Renal cortex interstitium (tissue), 11 donors: ENCODE measurements around the gene CBFA2T3. TPM values are rescaled to one million over a fixed set of nuclear protein-coding genes. Genes with fewer than 3 reads are reported as not detected.

Experiments
- DNase-seq, 11 donors: peaks; one replicate each; pipeline ENCODE4 v3.0.0-alpha.2; 2013; ENCODE audit warnings: low read depth in 9 of 11, low spot score in 4 of 11; ENCODE audit errors: extremely low read depth in 1 of 11
- polyA plus RNA-seq, 3 donors: library from polyadenylated mRNA; unstranded; fragments of 120-200 nt; gene quantifications; one replicate each; pipeline ENCODE4 v1.2.1, GENCODE V29; 2013; ENCODE audit not compliant: insufficient read length in 3 of 3

Gene CBFA2T3
- polyA plus RNA-seq, 3 donors, result 2.6 to 5.5 (median 2.7) TPM

DNA sequence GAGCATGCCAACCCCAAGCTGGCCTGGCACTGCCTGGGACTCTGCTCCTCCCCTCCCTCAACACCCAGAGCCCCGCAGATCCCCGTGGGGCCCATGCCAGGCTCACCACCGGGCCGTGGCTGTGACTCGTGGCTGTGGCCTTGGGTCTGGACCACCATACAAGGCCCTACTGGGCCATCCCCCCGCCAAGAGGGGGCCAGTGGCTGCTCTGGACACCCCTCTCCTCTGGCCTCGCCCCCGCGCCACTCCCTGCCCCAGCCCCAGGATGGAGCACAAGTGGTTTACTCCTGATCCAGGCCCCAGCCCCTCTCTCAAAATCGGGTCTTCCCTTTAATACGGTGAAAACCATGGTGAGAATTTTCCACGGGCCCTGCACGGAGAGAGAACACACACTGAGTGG lies 113.6 kb downstream of the CBFA2T3 start:
- no peak for DNase-seq

DNA sequence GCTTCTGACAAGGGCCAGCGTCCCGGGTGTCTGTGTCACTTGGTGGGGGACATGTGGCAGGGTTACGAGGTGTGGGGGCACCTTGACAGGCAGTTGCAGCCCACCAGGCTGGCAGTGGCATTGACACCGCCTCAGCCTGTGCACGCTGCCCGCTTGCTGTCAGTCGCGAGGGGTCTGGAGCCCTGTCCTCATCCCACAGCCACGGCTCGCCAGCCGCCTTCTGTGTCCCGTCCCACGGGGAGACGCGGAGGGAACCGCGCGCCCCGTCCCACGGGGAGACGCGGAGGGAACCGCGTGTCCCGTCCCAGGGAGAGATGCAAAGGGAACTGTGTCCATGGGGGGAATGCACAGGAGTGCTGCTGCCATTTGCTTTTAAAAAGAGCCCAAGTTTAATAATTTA lies 114.0 kb downstream of the CBFA2T3 start:
- no peak for DNase-seq

DNA sequence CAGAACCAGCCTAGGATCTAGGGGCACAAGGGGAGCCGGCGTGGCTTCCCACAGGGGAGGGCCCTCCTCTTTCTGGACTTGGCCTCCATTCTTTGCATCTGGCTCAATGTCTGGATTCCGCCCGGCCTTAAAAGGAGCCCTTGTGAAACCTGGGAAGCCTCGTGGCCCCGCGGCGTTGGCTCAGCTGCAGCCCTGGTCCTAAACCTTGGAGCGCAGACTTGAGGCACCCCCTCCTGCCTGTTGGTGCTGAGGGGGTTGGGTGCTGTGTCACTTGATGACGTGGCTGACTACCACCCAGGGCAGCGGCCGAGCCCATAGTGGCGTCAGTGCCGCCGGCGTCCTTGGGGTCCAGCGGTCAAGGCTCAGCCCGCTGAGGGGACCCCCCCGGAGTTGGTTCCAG lies 115.6 kb downstream of the CBFA2T3 start:
- no peak for DNase-seq

DNA sequence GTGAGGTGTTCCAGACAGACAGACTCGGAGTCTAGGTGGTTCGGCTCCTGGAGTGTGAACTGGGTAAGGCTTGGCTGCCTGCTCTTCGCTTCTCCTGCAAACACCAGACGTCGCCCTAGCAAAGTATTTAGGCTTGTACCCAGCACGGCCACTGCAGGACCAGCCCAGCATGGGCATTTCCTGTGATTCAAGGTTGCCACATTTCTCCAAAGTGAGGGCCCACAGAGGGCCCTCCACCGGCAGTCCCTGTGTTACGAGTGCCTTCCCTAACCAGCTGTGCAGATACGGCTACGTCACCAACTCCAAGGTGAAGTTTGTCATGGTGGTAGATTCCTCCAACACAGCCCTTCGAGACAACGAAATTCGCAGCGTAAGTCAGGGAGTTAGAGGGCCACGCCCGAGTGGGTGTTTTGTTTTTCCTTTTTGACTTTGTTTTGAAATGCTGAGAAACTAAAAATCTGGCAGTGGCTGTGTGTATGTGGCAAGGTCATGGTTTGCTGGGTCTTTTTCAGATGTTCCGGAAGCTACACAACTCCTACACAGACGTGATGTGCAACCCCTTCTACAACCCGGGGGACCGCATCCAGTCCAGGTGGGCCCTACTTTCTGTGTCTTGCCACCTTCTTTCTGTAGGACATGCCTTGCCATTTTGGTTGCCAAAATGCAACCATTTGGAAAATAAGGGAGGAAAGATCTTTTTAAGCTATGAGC lies 117.5 kb downstream of the CBFA2T3 start:
- DNase-seq, result no peak

DNA sequence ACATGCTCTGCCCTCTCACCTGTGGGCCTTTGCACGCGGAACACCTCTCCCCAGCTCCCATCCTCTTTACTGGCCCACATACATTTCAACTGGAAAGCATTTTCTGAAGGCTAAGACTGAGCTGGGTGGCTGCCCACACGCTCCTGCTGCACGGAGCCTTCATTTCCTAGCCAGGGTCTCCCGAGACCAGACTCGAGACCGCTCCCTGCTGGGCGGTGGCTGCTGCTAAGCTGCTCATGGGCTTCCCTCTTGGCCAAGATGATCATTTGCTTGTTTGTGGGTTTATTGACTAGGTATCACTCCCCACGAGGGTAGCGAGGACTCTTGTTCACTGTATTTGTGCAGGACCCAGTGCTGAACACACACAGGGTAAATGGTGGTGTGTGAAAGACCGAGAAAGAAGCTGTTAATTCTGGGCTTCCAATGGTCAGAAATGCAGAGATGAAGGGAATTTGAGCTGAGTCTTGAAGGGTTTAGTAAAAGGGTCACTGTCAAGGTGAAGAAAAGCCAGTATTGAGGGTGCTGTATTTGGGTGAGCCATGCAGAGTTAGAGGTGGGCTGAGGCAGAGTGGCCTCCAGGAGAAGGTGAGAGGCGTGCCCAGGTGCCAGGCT lies 119.2 kb downstream of the CBFA2T3 start:
- peak in 6 of 11 donors; percentile 33 to 66 (median 47) for DNase-seq

DNA sequence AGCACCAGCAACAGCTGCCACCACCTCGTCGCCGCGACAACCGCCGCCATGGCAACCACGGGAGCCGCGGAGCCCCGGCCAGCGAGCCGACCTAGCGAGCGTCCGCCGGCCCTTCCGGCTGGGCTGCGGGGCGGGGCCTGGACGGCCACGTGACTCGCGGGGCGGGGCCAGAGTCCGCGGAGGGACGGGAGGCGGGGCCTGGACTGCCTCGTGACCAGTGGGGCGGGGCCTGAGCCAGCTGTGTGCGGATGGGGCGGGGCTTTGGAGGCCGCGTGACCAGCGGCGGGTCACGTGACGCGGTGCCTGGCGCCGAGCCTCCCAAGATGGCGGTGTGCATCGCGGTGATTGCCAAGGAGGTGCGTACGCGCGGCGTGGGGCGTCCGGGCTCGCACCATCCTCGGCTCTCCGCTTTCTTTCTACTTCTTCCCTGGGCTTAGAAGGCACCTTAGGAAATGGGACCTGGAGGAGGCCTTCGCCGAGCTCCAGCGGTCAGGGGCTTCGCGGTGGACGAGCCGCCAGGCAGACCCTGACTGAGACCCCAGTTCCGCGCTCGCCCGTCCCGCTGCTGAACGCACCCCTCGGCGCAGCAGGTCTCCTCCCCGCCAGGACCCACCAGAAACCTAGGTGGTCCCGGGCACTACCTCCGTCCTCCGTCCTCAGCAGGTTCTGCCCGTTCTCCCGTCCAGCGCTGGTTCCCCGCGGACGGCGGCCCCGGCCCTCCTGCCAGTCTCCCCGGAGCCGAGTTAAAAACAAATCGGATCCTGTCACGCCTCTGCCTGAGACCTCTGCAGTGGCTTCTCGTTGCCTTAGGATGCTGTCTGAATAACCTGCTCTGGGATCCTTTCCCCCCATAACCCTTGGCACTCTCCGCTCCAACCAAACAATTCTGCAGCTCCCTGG lies 119.9 kb downstream of the CBFA2T3 start, which contains the start of the genes GALNS and TRAPPC2L:
TSS of gene GALNS (minus strand) at position 120 of the 900 bp plus-strand sequence. CDS start at position 50, 70 bp downstream.
TSS of gene TRAPPC2L (plus strand) at position 300 of the 900 bp plus-strand sequence. CDS start at position 324, 24 bp downstream.
- DNase-seq, result peak; percentile 83 to 97 (median 94)

DNA sequence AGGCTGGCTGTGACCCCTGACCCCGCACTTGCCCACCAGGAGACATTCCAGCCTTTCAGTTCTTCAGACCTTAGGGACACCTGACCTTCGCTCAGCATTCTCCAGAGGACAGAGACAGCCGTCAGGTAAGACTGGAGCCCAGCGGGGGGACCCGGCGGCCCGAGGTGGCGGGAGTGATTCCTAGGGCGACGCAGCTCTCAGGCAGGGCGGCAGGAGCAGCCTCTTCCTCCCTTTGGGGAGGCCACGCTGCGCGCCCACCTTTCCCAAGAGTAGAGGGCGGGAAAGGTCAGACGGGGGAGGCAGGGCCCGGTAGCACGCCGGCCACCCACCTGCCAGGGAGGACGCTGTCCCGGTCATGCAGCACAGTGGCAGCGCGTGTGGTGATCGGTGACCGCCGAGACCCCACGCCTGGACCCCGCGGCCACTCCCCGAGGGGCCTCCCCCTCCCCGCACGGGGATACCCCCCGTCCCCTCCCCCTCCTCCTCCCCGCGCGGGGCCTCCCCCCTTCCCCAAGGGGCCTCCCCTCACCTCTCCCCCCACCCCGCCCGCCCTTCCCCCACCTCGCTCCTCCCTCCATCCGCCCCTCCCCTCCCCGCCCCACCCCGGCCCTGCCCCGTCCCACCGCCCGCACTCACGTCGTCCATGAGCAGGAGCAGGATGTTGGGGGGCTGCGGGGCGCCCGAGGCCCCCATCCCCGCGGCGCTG lies 120.7 kb downstream of the CBFA2T3 start:
- DNase-seq, result no peak

DNA sequence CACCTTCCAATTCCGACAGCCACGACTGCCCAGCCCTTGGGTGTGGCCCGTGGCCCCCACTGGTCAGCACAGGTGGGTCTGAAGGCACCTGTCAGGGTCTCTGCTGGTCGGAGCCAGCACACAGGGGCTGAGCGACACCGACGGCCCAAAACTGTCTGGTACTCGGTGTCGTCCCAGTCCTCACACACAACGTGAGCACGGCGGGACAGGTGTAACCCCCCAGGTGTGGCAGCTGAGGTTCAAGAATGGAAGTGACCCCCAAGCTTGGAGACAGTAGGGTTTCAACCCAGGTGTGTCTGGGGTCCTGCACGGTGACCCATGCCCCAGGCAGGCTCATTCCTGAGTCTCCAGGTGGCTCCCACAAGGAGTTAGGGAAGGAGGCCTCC lies 121.3 kb downstream of the CBFA2T3 start:
- no peak for DNase-seq

DNA sequence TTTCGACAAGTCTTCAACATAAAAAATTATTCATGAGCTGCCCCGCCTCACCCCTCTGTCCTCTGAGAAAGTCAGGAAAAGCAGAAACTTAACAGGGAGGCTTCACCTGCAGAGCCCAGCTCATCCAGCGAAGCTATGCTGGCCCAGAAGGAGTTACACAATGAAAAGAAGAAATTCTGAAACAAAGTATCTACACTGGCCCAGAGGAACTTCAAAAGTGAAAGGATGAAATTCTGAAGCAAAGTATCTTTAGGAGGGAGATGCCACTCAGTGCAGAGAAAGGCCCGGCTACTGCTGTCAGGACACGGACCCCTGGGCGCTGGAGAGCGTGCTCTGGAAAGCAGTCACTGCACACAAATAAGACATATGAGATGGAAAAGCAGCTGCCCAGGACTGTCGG lies 121.8 kb downstream of the CBFA2T3 start:
- DNase-seq, result no peak

DNA sequence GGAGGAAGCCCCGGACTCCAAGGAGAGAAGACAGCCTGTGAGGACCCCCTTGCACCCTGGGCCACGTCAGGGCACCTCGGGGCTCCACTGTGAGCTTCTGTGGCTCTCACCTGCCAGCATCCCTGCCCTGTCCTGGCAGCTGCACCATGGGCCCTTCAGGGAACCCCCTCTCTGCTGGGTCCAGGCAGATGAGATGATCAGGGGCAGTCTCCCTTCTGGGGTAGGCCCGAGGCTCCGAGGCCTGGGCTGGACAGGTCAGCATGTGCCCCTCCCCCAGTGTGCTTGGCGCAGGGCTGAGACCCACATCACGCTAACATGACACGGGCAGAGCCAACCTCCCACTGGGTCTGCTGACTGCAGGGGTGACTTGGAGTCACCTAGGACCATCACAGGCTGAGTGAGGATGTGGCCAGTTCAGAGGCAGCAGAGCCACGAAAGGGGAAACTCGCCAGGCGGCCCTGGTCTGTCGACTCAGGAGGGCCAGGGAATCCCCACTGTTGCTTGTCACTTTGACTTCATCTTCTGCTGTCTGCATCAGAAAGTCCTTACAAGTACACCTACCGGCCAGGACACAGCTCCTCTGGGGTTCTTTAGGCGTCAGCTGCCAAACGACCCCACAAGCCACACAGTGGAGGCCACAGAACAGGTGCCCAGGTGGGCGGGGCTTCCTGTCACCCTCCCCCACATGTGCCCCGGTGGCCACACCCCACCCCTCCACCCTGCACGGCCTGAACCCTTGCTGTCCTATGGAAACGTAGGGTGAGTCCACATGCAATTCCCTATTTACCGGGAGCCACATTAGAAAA lies 122.5 kb downstream of the CBFA2T3 start:
- no peak for DNase-seq

DNA sequence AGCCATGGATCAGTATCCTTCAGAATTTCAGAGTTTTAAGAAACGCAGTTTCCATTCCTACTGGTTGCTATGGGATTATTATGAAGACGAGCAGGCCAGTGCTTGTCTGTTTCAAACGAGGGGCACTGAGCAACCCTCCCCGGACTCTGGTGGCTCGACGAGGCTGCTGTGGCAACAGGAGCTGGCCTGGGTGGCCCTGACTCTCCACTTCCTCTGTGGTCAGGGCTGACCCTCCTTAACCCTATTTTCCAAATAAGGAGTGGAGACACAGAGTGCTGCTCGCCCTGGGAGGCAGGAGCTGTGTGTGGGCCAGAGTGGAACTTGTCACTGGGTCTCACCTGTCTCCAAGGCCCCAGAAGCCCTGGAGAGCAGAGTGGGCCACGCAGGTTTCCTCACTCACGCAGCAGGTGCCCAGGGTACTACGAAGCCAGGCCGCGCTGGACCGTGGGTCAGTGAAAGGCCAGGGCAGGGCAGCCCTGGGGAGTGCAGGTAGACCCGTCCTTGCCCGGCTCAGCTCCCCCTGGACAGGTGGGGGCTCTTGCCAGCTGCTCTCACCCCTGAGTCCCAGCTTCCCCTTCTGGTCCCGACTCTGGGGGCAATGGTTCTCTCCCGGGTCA lies 123.6 kb downstream of the CBFA2T3 start:
- DNase-seq, result no peak

DNA sequence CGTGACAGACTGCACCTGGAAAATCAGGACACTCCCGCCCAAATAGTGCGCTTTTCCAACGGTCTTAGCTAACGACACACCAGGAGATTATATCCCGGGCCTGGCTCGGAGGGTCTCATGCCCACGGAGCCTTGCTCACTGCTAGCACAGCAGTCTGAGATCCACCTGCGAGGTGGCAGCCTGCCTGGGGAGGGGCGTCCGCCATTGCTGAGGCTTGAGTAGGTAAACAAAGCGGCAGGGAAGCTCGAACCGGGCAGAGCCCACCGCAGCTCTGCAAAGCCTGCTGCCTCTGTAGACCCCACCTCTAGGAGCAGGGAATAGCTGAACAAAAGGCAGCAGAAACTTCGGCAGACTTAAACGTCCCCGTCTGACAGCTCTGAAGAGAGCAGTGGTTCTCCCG lies 125.4 kb downstream of the CBFA2T3 start:
- DNase-seq, result no peak

DNA sequence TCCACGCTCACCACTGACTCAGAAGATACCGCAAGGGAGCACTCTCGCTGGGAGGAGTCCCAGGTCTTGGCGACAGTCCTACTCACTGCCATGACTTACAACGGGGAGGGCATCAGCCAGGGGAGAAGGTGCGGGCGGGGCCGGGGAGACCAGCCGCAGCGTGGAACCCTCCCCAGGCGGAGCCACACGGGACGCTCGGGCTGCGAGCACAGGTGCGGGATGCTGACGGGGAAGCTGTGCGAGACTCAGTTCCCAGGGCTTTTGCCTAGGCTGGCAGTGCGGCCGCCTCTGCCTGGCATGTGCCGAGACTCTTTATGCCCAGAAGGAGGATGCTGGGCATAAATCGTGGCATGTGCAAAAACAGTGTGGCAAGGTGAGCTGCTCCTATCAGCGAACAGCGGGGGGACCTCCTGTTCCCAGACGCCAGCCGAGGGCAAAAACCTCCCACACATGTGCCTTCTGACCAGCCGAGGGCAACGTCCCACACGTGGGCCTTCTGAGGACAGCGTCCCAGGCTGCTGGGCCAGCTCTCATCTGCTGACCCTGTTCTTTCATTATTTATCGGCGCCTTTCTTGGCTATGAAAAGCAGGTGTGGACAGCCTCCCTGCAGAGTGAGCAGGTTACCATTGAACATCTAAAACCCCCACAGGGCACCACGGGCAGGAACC lies 126.3 kb downstream of the CBFA2T3 start:
- DNase-seq, result no peak

DNA sequence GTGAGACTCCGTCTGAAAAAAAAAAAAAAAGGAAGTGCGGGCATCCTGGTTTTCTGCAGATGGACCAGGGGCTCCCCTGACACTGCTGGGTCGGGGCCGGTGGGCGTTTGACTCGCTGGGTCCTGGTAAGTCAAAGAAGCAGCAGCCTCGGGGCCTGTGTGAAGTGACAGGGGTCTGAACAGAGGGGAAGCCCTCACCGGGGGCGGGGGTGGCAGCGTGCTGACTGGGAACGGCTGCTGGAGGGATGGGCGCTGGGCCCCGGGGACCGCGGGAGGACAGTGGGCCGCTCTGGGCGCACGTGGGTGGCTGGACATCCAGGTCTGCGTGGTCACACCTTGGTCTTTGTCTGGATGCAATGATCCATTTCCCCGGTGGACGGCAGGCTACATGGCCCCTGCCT lies 128.4 kb downstream of the CBFA2T3 start:
- no peak for DNase-seq

DNA sequence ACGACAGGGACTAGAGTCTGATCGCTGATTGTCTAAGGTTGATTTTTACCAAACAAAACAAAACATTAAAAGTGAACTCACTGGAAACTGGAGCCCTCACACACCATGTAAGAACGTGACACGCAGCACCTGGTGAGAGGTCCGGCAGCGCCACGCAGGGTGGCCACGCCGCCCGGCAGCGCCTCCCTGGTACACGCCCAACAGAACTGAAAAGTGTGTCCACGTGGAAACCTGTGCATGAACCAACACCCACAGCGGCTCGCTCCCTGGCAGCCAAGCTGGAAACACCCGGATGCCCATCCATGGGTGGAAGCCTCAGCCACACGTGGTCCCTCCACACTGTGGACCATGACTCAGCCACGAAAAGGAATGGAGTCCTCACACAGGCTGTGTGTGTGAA lies 129.4 kb downstream of the CBFA2T3 start:
- DNase-seq, result no peak

DNA sequence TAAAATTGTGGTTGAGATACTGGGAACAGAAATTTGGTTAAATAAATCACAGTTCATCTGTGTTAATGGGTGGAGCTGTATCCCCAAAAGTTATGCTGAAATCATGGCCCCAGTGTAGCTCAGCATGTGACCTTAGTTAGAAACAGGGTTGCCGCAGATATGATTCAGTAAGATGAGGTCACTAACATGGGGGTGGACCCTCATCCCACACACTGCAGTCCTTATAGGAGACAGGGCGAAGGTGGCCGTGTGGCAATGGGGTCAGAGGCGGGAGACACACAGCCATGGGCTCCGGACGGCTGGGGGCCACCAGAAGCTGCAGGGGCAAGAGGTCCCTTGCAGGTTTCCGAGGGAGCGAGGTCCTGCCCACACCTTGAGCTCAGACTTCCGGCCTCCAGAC lies 130.9 kb downstream of the CBFA2T3 start:
- DNase-seq, result no peak

DNA sequence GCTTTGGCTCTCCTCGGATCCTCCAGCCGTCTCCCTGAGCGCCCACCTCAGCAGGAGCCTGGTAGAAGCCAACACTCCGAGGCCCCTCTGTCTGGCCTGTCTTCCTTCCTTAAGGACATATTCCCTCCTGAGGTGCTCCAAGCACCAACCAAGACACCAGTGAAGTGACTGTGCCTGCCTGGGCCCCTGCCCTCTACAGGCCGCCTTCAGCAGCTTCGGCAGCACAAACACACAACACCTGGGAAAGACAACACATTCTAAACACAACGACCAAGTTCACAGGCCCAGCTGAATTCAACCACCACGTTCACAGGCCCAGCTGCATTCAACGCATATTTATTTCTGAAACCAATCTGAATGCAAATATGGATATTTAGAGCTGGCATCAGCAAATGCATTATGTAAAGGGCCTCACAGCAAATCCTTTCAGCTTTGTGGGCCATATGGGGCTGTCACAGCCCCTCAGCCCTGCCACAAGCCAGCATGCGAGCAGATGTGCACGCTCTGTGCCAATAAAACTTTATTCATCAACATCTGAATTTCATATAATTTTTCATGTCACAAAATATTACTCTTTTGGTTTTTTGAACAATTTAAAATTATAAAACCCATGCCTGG lies 132.5 kb downstream of the CBFA2T3 start:
- DNase-seq, result no peak
